LHCN-M2 (cell line): Measurements from ENCODE around the gene KAT5. TPM values are rescaled to one million over a fixed set of nuclear protein-coding genes. Genes with fewer than 3 reads are reported as not detected.
A peak's percentile ranks its signal among the peaks of the same experiment; 100 is the strongest.
"Not testable (repeated sequence)": the region's sequence is repeated elsewhere in the genome, so short reads cannot be mapped to it uniquely, and the experiment has no call there.

Experiments used
- DNase-seq: peaks from one replicate; pipeline ENCODE4 v3.0.0-alpha.2; 2012; ENCODE audit warnings: low read depth
- total RNA-seq: library from RNA; depleted of rRNA; stranded (reverse); fragments of >200 nt; gene quantifications from 2 replicates; pipeline ENCODE4 v1.2.3, GENCODE V29; 2014

KAT5 gene
- total RNA-seq, 1 experiment from 2014 or later = 47.6 TPM

DNA sequence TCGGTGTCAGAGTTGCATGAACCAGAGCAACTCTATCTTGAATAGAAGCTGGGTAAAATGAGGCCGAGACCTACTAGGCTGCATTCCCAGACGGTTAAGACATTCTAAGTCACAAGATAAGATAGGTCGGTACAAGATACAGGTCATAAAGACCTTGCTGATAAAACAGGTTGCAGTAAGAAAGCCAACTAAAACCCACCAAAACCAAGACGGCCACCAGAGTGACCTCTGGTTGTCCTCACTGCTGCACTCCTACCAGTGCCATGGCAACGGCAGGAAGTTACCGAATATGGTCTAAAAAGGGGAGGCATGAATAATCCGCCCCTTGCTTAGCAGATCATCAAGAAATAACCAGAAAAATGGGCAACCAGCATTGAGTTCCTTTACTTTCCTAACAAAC is 2.4 kb upstream of the KAT5 start:
- no peak for DNase-seq

DNA sequence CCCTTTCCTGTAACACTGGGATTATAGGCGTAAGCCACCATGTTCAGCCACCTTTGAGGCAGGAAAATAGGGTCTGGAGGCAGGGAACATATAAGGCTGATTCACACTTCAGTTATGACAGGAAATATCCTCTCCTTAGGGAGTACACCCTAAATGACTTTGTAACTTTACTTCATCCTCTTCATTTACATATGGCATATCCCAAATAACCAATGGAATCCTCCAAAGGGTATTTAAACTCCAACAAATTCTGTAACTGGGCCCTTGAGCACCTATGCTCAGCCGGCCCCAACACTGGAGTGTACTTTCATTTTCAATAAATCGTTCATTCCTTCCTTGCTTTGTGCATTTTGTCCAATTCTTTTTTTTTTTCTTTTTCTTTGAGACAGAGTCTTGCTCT is 1.6 kb upstream of the KAT5 start:
- DNase-seq = no peak

DNA sequence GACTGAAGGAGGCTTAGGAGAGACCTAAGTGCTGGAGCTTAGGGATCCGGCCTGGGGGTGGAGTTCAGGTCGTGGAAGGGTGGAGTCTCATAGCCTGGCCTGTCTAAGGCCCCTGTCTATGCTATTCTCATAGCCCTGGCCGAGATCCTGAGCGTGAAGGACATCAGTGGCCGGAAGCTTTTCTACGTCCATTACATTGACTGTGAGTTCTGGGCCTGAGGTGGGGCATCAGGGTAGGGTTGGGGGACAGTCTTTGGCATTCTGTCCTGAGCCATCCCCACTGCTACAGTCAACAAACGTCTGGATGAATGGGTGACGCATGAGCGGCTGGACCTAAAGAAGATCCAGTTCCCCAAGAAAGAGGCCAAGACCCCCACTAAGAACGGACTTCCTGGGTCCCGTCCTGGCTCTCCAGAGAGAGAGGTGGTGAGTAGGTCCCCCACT is 603 bp downstream of the KAT5 start:
- DNase-seq = no peak

DNA sequence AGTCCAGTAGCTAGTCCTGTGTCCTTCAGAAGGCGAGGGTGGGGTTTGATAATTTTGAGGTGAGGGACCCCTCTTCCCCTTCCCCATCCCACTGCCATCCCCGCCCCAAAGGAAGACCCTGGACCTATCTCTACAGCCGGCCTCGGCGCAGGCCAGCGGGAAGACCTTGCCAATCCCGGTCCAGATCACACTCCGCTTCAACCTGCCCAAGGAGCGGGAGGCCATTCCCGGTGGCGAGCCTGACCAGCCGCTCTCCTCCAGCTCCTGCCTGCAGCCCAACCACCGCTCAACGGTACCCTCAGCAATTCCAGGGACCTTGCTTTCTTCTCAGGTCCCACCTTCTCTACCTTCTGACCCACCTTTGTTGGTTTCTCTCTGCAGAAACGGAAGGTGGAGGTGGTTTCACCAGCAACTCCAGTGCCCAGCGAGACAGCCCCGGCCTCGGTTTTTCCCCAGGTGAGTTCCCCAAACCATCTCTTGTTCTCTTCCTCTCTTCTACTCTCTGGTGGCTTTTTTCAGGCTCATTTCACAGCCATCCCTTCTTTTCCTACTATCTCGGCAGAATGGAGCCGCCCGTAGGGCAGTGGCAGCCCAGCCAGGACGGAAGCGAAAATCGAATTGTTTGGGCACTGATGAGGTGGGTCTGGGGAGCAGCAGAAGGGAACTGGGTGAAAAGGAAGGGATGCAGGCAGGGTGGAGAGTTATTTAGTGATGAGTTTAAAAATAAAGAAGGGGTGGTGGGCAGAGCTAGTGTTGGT is 1.3 kb downstream of the KAT5 start:
- no peak for DNase-seq

DNA sequence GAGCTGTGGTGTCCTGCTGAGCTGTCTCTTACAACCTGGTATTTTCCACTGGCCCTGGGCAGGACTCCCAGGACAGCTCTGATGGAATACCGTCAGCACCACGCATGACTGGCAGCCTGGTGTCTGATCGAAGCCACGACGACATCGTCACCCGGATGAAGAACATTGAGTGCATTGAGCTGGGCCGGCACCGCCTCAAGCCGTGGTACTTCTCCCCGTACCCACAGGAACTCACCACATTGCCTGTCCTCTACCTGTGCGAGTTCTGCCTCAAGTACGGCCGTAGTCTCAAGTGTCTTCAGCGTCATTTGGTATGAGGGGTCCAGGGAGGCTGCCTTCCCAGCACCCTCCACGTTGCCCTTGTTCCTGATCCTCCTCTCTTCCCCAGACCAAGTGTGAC is 2.4 kb downstream of the KAT5 start:
- no peak for DNase-seq

DNA sequence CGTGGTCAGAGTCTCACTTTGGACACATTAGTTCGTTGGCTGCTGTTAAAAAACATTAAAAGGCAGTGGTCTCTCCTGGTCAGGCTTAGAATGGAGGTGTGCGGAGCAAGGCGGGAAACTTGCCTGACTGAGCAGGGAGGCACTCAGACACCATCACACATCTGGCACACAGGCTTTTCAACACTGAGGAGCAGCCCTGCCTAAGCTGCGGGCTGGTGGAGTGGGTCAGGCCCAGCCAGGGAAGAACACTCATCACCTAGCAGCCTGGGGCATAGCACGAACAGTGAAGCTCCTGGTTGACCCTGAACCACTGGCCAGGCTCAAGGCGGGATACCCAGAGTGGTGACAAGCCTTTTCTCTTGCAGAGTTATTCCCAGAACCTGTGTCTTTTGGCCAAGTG is 4.2 kb downstream of the KAT5 start:
- DNase-seq = no peak

DNA sequence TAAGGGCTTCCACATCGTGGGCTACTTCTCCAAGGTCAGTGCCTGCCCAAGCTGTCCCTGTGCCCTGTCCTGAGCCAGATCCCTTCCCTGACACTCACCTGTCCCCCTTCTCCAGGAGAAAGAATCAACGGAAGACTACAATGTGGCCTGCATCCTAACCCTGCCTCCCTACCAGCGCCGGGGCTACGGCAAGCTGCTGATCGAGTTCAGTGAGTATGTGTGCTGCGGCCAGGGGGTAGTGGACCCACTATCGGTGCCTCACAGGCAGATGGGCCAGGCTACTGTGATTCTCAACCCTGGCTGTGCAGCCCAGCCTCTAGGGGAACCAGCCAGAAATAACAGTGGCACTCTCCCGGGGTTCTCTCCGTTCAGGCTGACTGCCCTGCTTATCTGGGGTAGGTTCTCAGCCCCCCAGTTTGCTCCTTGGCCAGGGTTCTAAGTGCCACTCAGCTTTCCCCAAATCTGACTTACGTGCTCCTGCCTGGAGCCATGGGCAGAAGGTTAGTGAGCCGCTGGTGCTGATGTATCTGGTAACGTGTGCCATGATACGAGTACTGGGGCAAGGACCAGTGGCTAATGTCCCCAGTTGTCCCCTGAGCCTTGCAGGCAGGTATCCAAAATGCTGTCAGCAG is 4.8 kb downstream of the KAT5 start:
- DNase-seq = no peak

DNA sequence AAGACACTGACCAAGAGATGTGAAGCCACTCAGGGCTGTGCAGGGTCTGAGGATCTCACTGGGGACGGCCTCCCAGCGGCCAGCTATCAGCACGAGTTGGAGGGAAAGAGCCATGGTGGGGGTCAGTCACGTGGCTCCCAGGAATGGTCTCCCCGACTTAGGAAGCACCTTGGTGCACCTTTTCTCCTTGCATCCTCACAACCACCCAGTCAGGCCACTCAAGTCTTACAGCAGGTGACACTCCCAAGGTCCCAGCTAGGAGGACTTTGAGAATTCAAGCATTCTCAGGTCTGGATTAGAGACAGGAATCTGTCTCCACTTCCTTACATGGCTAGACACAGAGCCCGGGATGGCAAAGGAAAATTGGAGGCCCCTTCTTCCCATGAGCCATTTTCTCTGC is 5.9 kb downstream of the KAT5 start:
- DNase-seq = no peak

DNA sequence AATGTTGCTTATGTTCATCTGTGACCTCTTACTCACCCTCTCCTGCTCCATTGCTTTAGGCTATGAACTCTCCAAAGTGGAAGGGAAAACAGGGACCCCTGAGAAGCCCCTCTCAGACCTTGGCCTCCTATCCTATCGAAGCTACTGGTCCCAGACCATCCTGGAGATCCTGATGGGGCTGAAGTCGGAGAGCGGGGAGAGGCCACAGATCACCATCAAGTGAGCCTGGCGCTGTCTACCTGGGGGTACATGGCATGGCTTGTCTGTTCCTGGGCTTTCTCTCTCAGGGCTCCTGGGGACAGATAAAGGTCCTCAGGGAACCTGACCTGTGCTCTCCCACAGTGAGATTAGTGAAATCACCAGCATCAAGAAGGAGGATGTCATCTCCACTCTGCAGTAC is 6.5 kb downstream of the KAT5 start:
- no peak for DNase-seq

DNA sequence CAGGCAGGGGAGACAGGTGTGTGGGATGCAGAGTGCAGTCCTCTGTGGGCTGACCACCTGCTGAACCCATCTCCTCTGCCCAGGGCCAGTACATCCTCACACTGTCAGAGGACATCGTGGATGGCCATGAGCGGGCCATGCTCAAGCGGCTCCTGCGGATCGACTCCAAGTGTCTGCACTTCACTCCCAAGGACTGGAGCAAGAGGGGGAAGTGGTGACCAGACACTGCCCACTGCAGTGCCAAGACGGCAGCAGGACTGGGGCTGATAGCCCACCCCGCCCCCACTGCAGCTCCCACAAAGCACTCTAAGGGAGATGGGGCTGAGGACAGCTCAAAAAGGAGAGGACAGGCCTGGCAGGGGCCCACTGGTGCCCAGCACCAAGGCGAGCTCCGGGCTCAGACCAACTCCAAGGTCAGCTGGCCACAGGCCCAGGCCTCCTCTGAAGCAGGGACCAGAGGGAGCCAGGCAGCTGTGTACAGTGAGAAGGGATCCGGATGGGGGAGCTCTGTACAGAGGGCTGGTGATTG is 7.0 kb downstream of the KAT5 start:
- DNase-seq = peak; percentile 53

DNA sequence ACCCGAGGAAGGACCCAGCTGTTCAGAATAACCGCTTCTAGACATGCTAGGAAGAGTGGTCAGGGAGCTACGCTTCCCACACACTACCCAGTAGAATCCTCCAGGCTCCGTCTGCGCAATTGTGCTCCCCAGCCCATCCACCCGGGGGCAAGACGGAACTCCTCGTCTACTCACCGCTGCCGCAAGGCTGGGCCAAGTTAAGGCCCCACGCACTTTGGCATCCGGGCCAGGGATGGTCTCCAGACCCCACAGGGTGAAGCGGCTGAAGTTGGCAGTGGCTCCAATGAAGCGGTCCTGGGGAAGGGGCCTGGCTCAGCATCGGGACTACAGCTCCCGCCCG is 7.8 kb downstream of the KAT5 start:
- DNase-seq = peak; percentile 46

DNA sequence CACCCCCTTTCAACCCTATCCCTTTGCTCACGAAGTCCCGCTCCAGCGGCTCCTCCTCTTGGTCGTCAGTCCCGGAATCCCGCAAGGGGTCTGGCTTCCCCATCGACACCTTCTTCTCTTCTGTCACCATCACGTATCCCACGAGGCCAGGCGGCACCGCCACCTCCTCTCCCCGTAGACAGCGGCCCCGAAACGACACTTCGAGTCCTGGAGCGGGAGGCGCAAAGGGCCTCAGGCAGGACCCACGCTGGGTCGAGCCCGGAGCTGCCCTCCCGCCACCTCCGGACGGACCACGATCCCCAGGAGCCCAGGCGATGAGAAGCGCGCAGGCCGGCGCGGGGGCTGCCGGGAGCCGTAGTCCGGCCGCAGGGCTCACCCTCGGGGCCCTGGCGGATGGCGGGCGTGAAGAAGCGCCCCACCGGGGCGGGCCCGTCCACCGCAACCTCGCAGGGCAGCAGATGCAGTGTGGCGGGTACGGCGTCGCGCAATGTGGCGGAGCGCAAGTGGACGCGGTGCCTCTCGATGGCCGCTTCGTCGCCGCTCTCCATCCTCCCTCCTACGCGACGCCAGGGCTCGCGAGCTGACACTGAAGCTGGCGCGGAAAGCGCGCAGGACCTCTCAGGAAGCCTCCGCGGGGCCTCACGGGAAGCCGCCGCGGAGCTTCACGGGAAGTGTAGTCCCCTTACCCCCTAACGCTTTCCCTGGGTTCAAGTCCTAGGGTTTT is 8.3 kb downstream of the KAT5 start, which contains the start of gene RNASEH2C:
Gene RNASEH2C (minus strand): TSS at position 588 of the 724 bp plus-strand sequence. CDS start 40 bp downstream, at position 548.
- DNase-seq = peak; percentile 85

DNA sequence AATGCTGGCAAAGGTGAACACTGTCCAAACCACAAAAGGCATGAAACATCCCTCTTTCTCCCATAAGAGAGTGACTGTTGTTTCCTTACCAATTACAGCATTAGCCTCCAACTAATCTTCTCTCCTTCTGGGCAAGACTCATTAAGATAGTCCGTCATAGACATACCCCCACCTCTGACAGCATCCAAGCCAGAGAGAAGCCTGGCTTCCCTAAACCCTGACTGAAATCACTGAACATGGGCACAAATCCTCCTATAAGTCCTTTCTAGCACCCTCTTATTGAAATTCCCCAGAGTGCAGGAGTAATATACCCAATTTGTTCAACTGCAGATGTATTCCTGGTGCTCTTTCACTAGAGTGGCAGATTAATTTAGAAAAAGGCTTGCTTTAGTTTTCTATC is 10.2 kb downstream of the KAT5 start:
- DNase-seq = no peak

DNA sequence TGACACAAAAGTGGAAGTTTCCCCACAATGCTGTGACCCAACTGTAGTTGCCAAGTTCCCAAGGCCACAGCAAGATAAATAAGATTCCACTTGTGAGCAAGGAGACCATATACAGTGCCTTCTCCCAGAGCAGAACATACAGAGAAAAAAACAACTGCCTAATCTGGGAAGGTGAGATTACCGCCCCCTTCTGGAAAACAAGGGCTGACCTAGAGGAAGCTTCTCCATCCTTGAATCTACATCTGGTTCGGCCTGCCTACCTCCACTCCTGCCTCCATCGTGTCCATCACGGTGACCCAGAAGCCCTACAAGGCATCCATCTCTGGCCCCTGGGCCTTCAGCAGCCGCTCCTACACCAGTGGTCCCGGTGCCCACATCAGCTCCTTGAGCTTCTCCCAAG is 14.6 kb downstream of the KAT5 start:
- DNase-seq = no peak

DNA sequence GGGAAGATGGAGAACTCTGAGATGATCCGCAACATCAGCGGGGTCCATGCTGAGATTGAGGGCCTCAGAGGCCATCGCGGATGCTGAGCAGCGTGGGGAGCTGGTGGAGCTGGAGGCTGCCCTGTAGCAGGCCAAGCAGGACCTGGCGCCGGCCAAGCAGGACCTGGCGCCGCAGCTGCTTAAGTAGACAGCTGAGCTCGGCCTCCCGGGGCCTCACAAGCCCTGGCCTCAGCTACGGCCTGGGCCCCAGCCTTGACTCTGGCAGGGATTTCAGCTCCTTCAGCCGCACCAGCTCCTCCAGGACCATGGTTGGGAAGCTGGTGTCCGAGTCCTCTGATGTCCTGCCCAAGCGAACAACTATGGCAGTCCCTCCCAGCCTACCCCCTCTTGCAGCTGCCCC is 15.8 kb downstream of the KAT5 start:
- no peak for DNase-seq

DNA sequence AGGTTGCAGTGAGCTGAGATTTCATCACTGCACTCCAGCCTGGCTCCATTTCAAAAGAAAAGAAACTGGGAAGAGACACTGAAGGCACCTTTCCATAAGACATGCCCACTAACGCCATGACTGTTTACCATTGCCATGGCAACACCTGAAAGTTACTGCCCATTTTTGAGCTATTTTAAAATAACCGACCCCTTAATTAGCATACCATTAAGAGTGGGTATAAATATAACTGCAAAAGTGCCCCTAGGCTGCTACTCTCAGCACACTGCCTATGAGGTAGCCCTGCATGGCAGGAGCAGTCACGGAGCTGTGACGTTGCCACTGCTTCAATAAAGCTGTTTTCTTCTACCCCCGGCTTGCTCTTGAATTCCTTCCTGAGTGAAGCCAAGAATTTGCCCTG is 18.4 kb downstream of the KAT5 start:
- DNase-seq = no peak

DNA sequence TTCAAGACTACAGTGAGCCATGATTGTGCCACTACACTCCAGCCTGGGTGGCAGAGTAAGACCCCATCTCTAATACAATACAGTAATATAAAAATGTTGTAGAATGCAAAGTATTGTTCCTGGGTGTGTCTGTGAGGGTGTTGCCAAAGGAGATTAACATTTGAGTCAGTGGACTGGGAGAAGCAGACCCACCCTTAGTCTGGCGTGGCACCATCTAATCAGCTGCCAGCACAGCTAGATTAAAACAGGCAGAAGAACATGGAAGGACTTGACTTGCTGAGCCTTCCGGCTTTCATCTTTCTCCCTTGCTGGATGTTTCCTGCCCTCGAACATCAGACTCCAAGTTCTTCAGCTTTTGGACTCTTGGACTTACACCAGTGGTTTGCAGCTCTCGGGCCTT is 23.1 kb downstream of the KAT5 start:
- DNase-seq = not testable (repeated sequence)

DNA sequence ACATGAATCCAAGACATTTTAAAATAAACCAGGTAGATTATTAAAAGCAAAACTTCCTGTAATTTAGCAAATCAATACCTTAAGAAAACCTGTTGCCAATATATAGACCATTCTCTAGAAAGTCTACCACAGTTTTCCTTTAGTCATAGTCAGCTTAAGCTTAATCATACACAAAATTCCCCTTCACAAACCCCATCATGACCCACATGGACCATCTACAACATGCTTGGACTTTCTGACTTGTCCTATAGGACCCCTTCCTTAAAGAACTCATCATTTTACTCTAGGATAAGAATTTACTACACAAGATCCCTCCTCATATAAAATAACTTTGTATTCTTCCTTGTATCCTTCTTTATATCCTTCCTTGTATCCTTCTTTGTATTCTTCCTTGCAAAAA is 24.8 kb downstream of the KAT5 start:
- DNase-seq = no peak

DNA sequence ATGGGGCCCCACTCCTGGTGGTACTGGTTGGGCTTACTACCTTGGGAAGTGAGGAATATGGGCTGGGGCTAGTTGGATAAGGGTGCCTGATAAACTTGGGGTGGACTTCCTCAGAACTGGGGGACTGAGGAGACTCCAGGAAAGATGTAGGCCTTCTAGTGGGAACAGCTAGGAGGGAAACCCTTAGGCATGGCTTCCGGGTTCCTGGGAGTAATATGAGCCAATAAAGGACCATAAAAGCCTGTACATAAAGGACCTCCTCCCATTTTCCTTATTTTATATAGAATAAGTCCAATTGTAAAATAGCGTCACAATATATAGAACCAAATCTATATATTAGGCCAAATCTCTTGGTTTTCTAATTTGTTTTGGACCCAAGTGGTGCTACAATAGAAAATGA is 27.0 kb downstream of the KAT5 start:
- no peak for DNase-seq

DNA sequence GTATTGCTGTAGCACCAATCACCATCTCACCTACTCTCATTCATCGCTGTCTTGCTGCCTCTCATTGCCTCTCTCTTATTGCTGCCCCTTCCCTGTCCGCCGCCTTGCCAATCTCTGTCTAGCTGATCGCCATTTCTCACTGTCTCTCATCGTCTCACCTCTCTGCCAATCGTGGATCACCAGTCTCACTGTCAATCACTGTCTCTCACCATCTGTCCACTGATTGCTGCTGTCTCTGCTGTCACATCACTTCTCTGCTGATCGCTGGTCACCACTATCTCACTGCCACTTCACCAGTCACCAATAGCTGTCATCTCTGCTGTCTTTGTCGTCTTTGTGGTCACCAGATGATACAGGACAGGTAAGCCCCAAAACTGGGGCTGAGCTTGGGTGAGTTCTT is 29.1 kb downstream of the KAT5 start:
- DNase-seq = no peak

DNA sequence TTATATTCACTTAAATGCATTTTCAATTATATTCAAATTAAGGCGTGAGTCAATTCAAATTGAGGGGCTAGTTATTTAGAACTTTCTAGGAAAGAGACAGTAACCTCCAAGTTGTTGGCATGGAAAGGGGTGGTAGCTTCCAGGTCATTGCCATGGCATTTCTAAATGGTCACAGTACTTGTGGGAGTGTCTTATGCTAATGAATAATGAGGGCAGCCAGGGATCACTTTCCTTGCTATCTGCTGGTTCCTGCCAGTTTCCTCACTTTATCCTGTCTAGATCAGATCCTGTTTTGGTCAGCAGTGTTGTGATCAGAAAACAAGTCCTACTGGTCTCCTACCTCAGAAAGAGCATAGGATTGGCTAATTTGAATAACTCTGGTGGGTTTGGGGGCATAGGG is 30.3 kb downstream of the KAT5 start:
- DNase-seq = no peak

DNA sequence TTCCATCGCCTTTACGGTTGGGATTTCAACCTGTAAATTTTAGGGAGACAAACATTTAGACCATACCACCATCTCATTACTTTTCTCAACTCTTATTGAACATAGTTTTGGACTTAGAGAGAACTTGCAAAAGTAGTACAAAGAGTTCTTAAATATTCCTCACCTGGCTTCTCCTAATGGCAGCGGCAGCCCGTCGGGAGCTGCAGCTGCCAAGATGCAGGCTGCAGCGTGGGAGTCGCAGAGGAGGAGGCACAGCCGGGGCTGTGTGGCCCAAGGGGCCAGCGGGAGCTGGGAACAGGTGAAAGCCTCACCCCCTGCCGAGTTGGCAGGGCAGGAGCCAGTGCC is 31.6 kb downstream of the KAT5 start:
- DNase-seq = no peak
